Fibroblast of villous mesenchyme (primary cell): ENCODE measurements around the gene PEAK1. TPM values are rescaled to one million over a fixed set of nuclear protein-coding genes. Genes with fewer than 3 reads are reported as not detected.
A peak's percentile ranks its signal among the peaks of the same experiment; 100 is the strongest.

Experiments
- DNase-seq: peaks from one replicate; pipeline ENCODE4 v3.0.0-alpha.2; 2010; ENCODE audit warnings: low read depth
- H3K4me3 ChIP-seq: 2 replicates; pipeline ENCODE4 v1.5.1; 2011; ENCODE audit warnings: low read depth, mild to moderate bottlenecking, low read length
- total RNA-seq: library from RNA; depleted of rRNA; stranded (reverse); fragments of >200 nt; gene quantifications from 2 replicates; pipeline ENCODE4 v1.2.3, GENCODE V29; 2012
- TF ChIP-seq, protein P1 (sequence below): IDR thresholded peaks from 2 replicates; pipeline ENCODE4 v1.5.1; 2012; ENCODE audit warnings: low read depth, mild to moderate bottlenecking, low read length; ENCODE audit not compliant: insufficient read depth

The PEAK1 gene
- total RNA-seq, 1 donor, result 77.3 TPM

- TF ChIP-seq, protein P1, sequence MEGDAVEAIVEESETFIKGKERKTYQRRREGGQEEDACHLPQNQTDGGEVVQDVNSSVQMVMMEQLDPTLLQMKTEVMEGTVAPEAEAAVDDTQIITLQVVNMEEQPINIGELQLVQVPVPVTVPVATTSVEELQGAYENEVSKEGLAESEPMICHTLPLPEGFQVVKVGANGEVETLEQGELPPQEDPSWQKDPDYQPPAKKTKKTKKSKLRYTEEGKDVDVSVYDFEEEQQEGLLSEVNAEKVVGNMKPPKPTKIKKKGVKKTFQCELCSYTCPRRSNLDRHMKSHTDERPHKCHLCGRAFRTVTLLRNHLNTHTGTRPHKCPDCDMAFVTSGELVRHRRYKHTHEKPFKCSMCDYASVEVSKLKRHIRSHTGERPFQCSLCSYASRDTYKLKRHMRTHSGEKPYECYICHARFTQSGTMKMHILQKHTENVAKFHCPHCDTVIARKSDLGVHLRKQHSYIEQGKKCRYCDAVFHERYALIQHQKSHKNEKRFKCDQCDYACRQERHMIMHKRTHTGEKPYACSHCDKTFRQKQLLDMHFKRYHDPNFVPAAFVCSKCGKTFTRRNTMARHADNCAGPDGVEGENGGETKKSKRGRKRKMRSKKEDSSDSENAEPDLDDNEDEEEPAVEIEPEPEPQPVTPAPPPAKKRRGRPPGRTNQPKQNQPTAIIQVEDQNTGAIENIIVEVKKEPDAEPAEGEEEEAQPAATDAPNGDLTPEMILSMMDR, result no peak
- DNase-seq, result no peak
- H3K4me3 ChIP-seq, result no peak overlapping the region
Observed at GRCh38 chr15:77367631-77368030, 52.3 kb downstream of the PEAK1 start.

- no peak for DNase-seq
- H3K4me3 ChIP-seq, result no peak overlapping the region
- TF ChIP-seq, protein P1, result no peak
Observed at GRCh38 chr15:77361456-77361855, 58.4 kb downstream of the PEAK1 start.

GRCh38 chr15:77358545-77359240 lies 61.2 kb downstream of the PEAK1 start:
- peak; percentile 32 for DNase-seq
- no peak overlapping the region for H3K4me3 ChIP-seq
- TF ChIP-seq, protein P1, result no peak

DNA sequence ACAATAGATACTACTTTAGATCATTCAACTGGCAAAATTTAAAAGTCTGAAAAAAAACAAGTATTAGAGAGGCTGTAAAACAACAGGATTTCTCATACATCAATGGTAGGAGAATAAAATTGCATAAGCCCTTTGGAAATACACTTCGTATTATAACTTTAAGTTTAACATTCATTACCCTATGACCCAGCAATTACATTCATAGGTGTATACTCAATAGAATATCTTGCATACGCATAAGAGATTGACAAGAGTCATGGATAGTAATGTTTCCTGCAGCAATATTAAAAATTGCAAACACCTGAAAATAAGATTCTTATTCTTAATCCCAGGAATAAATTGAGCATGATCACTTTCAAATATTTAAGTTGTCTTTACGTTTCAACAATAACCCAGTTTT lies 63.6 kb downstream of the PEAK1 start:
- H3K4me3 ChIP-seq, result no peak overlapping the region
- DNase-seq, result no peak
- TF ChIP-seq, protein P1, result no peak

DNA sequence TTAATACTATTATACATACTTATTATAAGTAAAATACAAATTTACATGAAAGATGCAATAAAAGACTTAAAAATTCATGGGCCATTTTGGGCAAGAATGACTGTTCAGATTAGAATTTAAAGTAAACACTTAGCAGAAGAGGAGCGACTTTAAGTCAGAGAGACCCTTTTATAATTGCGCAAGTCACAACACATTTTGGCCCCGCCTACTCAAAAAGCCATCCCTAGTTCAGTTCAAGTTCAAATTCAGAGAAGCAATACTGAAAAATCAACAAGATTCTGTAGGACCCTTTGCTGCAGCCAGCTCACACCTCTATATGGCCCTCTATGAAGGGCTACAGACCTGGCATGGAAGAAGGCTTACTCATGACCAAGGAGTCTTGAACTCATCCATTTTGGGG lies 64.6 kb downstream of the PEAK1 start:
- DNase-seq, result no peak
- no peak overlapping the region for H3K4me3 ChIP-seq
- TF ChIP-seq, protein P1, result no peak

- TF ChIP-seq, protein P1, result no peak
- DNase-seq, result no peak
- no peak overlapping the region for H3K4me3 ChIP-seq
Observed at GRCh38 chr15:77354063-77354462, 65.8 kb downstream of the PEAK1 start.

- TF ChIP-seq, protein P1, result no peak
- no peak overlapping the region for H3K4me3 ChIP-seq
- DNase-seq, result no peak
Observed at GRCh38 chr15:77352887-77353286, 67.0 kb downstream of the PEAK1 start.
